Vagina (tissue), 2 donors: ENCODE measurements around the gene FOXD4.
"Not testable (repeated sequence)": the region's sequence is repeated elsewhere in the genome, so short reads cannot be mapped to it uniquely, and the experiment has no call there.

Source experiments
- POLR2AphosphoS5 ChIP-seq, 2 donors: sonication (generic); formaldehyde crosslinking; IDR thresholded peaks; one replicate each; pipeline ENCODE4 v1.9.0; 2017; ENCODE audit warnings: antibody characterized with exemption in 2 of 2, mild to moderate bottlenecking in 2 of 2, low read depth in 1 of 2; ENCODE audit not compliant: insufficient read depth in 1 of 2
- TF ChIP-seq, protein P1 (sequence below), 3 experiments: fragments of 450-650 bp in 2 of 3; fragments of 200-600 bp in 1 of 3; sonication (generic) in 1 of 3; IDR thresholded peaks; one replicate each; pipeline ENCODE4 v1.5.1; 2017 to 2019; ENCODE audit warnings: antibody characterized with exemption in 3 of 3, mild to moderate bottlenecking in 2 of 3, moderate library complexity in 2 of 3

DNA sequence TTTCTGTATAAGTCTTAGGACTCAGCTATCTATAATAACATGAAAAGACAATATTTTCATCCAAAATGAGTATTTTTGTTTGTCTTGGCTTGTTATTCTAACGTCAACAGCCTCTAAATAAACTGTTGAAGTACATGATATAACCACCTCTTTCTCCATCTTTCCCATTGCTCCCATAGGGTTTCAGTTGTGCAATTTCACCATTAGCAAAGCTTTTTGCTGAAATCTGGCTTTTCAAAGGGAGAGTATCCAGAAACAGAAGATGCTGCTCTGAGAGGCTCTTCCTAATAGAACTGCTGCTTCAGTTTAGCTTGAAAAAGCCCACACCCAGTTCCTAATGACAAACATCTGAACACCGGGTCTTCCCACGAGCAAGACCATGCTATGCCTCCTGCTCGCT is 31.1 kb downstream of the FOXD4 start:
- TF ChIP-seq, protein P1, sequence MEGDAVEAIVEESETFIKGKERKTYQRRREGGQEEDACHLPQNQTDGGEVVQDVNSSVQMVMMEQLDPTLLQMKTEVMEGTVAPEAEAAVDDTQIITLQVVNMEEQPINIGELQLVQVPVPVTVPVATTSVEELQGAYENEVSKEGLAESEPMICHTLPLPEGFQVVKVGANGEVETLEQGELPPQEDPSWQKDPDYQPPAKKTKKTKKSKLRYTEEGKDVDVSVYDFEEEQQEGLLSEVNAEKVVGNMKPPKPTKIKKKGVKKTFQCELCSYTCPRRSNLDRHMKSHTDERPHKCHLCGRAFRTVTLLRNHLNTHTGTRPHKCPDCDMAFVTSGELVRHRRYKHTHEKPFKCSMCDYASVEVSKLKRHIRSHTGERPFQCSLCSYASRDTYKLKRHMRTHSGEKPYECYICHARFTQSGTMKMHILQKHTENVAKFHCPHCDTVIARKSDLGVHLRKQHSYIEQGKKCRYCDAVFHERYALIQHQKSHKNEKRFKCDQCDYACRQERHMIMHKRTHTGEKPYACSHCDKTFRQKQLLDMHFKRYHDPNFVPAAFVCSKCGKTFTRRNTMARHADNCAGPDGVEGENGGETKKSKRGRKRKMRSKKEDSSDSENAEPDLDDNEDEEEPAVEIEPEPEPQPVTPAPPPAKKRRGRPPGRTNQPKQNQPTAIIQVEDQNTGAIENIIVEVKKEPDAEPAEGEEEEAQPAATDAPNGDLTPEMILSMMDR (IDR thresholded peaks at IDR 0.05): not testable (repeated sequence)
- not testable (repeated sequence) for TF ChIP-seq POLR2AphosphoS5 (IDR thresholded peaks at IDR 0.05; ENCODE audit: insufficient read depth in 1 of 2, low read depth in 1 of 2)
